Hepatocyte (in vitro differentiated cells): ENCODE results near the gene PACRG.

Source experiments
- EZH2 ChIP-seq: fragments of 200-600 bp; sonication (generic); IDR thresholded peaks from 2 replicates; pipeline ENCODE4 v1.6.1; 2016; ENCODE audit warnings: antibody characterized with exemption, mild to moderate bottlenecking, borderline replicate concordance
- EZH2phosphoT487 ChIP-seq: fragments of 200-600 bp; sonication (generic); IDR thresholded peaks from one replicate; pipeline ENCODE4 v1.6.1; 2018; ENCODE audit warnings: antibody characterized with exemption, mild to moderate bottlenecking, low read depth, moderate library complexity; ENCODE audit not compliant: unreplicated experiment, severe bottlenecking
- TF ChIP-seq, protein P1 (sequence below): fragments of 200-600 bp; sonication (generic); IDR thresholded peaks from 2 replicates; pipeline ENCODE4 v1.5.1; 2016; ENCODE audit warnings: antibody characterized with exemption, mild to moderate bottlenecking; ENCODE audit not compliant: poor library complexity

DNA sequence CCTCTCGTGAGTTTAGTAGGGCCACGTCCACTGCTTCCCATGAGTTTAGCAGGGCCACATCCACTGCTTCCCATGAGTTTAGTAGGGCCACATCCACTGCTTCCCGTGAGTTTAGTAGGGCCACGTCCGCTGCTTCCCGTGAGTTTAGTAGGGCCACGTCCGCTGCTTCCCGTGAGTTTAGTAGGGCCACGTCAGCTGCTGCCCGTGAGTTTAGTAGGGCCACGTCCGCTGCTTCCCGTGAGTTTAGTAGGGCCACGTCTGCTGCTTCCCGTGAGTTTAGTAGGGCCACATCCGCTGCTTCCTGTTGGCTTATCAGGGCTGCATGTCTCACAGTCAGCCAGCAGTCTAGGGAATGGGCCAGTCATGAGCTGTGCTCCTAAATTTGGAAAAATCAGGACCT, 573.1 kb downstream of the PACRG start:
- TF ChIP-seq, protein P1, sequence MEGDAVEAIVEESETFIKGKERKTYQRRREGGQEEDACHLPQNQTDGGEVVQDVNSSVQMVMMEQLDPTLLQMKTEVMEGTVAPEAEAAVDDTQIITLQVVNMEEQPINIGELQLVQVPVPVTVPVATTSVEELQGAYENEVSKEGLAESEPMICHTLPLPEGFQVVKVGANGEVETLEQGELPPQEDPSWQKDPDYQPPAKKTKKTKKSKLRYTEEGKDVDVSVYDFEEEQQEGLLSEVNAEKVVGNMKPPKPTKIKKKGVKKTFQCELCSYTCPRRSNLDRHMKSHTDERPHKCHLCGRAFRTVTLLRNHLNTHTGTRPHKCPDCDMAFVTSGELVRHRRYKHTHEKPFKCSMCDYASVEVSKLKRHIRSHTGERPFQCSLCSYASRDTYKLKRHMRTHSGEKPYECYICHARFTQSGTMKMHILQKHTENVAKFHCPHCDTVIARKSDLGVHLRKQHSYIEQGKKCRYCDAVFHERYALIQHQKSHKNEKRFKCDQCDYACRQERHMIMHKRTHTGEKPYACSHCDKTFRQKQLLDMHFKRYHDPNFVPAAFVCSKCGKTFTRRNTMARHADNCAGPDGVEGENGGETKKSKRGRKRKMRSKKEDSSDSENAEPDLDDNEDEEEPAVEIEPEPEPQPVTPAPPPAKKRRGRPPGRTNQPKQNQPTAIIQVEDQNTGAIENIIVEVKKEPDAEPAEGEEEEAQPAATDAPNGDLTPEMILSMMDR, result no peak
- TF ChIP-seq EZH2phosphoT487, result no peak
- no peak for TF ChIP-seq EZH2
